ENCODE measurements around the gene NLRP9.

- TF ChIP-seq SUZ12 (IDR thresholded peaks at IDR 0.05; ENCODE audit: extremely low read depth, insufficient read depth, insufficient read length) (no peak), YY1 (IDR thresholded peaks at IDR 0.05; ENCODE audit: insufficient read depth, insufficient read length) (no peak), ZNF274 (IDR thresholded peaks at IDR 0.05; ENCODE audit: low read depth, low read length) (no peak)
These were observed 65.8 kb downstream of the NLRP9 start for GRCh38 chr19:55672418-55672817.

Measured in NT2/D1 (cell line).